HG02610 (cell line): ENCODE data around the gene EFNA5.
A peak's percentile ranks its signal among the peaks of the same experiment; 100 is the strongest.
"Not testable (repeated sequence)": the region's sequence is repeated elsewhere in the genome, so short reads cannot be mapped to it uniquely, and the experiment has no call there.

Source experiments
- ATAC-seq: cut with Tn5 transposase; IDR thresholded peaks from one replicate; pipeline ENCODE4 v1.9.1; 2021; ENCODE audit warnings: mild to moderate bottlenecking, moderate library complexity; ENCODE audit not compliant: unreplicated experiment

The EFNA5 gene

GRCh38 chr5:107467137-107467932 lies 203.4 kb downstream of the EFNA5 start:
- ATAC-seq = no peak

- no peak for ATAC-seq
These were observed 204.4 kb downstream of the EFNA5 start for GRCh38 chr5:107466233-107466769.

GRCh38 chr5:107464876-107465275 lies 205.9 kb downstream of the EFNA5 start:
- ATAC-seq = no peak

GRCh38 chr5:107464416-107464815 lies 206.3 kb downstream of the EFNA5 start:
- peak; percentile 39 for ATAC-seq

GRCh38 chr5:107463731-107464130 lies 207.0 kb downstream of the EFNA5 start:
- ATAC-seq = no peak

GRCh38 chr5:107461770-107462169 lies 209.0 kb downstream of the EFNA5 start:
- no peak for ATAC-seq

GRCh38 chr5:107460789-107461188 lies 209.9 kb downstream of the EFNA5 start:
- no peak for ATAC-seq

GRCh38 chr5:107459605-107460004 lies 211.1 kb downstream of the EFNA5 start:
- no peak for ATAC-seq

GRCh38 chr5:107458322-107458721 lies 212.4 kb downstream of the EFNA5 start:
- ATAC-seq = no peak

- no peak for ATAC-seq
These were observed 212.9 kb downstream of the EFNA5 start for GRCh38 chr5:107457881-107458280.

GRCh38 chr5:107457138-107457537 lies 213.6 kb downstream of the EFNA5 start:
- ATAC-seq = no peak

GRCh38 chr5:107456281-107456715 lies 214.4 kb downstream of the EFNA5 start:
- peak; percentile 93 for ATAC-seq

- ATAC-seq = no peak
These were observed 215.6 kb downstream of the EFNA5 start for GRCh38 chr5:107455111-107455544.

- not testable (repeated sequence) for ATAC-seq
These were observed 218.9 kb downstream of the EFNA5 start for GRCh38 chr5:107451827-107452226.

- no peak for ATAC-seq
These were observed 219.7 kb downstream of the EFNA5 start for GRCh38 chr5:107451028-107451427.

- no peak for ATAC-seq
These were observed 220.2 kb downstream of the EFNA5 start for GRCh38 chr5:107450531-107450930.

- no peak for ATAC-seq
These were observed 221.4 kb downstream of the EFNA5 start for GRCh38 chr5:107449369-107449768.

GRCh38 chr5:107447587-107447986 lies 223.2 kb downstream of the EFNA5 start:
- ATAC-seq = no peak

GRCh38 chr5:107446972-107447371 lies 223.8 kb downstream of the EFNA5 start:
- no peak for ATAC-seq

GRCh38 chr5:107444300-107444699 lies 226.4 kb downstream of the EFNA5 start:
- ATAC-seq = no peak

- no peak for ATAC-seq
These were observed 226.8 kb downstream of the EFNA5 start for GRCh38 chr5:107443897-107444296.

GRCh38 chr5:107442452-107442851 lies 228.3 kb downstream of the EFNA5 start:
- no peak for ATAC-seq
